IMR-90 (cell line): ENCODE data around the gene BRAF. TPM values are rescaled to one million over a fixed set of nuclear protein-coding genes. Genes with fewer than 3 reads are reported as not detected.

Experiments used
- ATAC-seq: fragments of 200-7000 bp; cut with Tn5 transposase; 2 replicates; pipeline ENCODE4 v1.9.1; 2020; ENCODE audit warnings: low read depth, mild to moderate bottlenecking, moderate library complexity
- BruUV-seq: library from RNA; stranded (reverse); fragments of 400-500 nt; replicated peaks from 2 replicates; lab custom pipeline; 2021; lab: Mats Ljungman, UMichigan
- CTCF ChIA-PET: fragments of 300-600 bp; formaldehyde crosslinking; extraction: SDS; loops from one replicate; lab custom pipeline; 2021; ENCODE audit warnings: antibody characterized with exemption; lab: Yijun Ruan, JAX
- POLR2A ChIA-PET: fragments of 300-600 bp; sonication (Branson Sonifier 250); formaldehyde crosslinking; loops from one replicate; lab custom pipeline; 2022; ENCODE audit warnings: antibody characterized with exemption; ENCODE audit not compliant: unreplicated experiment; lab: Charles Lee
- DNase-seq: peaks from one replicate; pipeline ENCODE4 v3.0.0; 2013
- H2AFZ ChIP-seq: replicated peaks from 2 replicates; pipeline ENCODE3; 2013; ENCODE audit warnings: low read length, mild to moderate bottlenecking; ENCODE audit not compliant: poor library complexity
- H2AK5ac ChIP-seq: 2 replicates; pipeline ENCODE4 v1.6.1; 2013; ENCODE audit warnings: low read depth, low read length, inconsistent platforms
- H2AK9ac ChIP-seq: replicated peaks from 2 replicates; pipeline ENCODE3; 2013; ENCODE audit warnings: mild to moderate bottlenecking, low read depth, low read length, moderate library complexity; ENCODE audit not compliant: poor library complexity
- H2BK120ac ChIP-seq: 2 replicates; pipeline ENCODE4 v1.6.1; 2013; ENCODE audit warnings: low read depth, low read length, inconsistent platforms
- H2BK15ac ChIP-seq: 3 replicates; pipeline ENCODE4 v1.6.1; 2013; ENCODE audit warnings: low read depth, low read length, inconsistent platforms
- H2BK20ac ChIP-seq: 2 replicates; pipeline ENCODE4 v1.6.1; 2013; ENCODE audit warnings: low read depth, mild to moderate bottlenecking, inconsistent platforms, low read length, moderate library complexity
- H2BK5ac ChIP-seq: 2 replicates; pipeline ENCODE4 v1.6.1; 2013; ENCODE audit warnings: mild to moderate bottlenecking, low read depth, low read length, inconsistent platforms; ENCODE audit not compliant: poor library complexity, severe bottlenecking
- H3K14ac ChIP-seq: replicated peaks from 2 replicates; pipeline ENCODE4 v1.6.1; 2013; ENCODE audit warnings: low read depth, low read length, inconsistent platforms
- H3K18ac ChIP-seq: 2 replicates; pipeline ENCODE4 v1.6.1; 2013; ENCODE audit warnings: low read depth, low read length, control low read depth
- H3K23ac ChIP-seq: 2 replicates; pipeline ENCODE4 v1.6.1; 2013; ENCODE audit warnings: low read depth, low read length, inconsistent platforms
- H3K27ac ChIP-seq: 2 replicates; pipeline ENCODE4 v1.5.1; 2013; ENCODE audit warnings: mild to moderate bottlenecking, control low read depth, low read length; ENCODE audit not compliant: insufficient read depth
- H3K27me3 ChIP-seq: 2 replicates; pipeline ENCODE4 v1.6.1; 2013; ENCODE audit warnings: low read length; ENCODE audit not compliant: control insufficient read depth, insufficient read depth
- H3K36me3 ChIP-seq: 2 replicates; pipeline ENCODE4 v1.6.1; 2013; ENCODE audit warnings: low read length, mixed read lengths; ENCODE audit not compliant: control insufficient read depth, insufficient read depth
- H3K4ac ChIP-seq: 2 replicates; pipeline ENCODE4 v1.6.1; 2013; ENCODE audit warnings: low read depth, low read length, inconsistent platforms
- H3K4me1 ChIP-seq: 2 replicates; pipeline ENCODE4 v1.6.1; 2013; ENCODE audit warnings: low read length, mixed read lengths; ENCODE audit not compliant: control insufficient read depth, insufficient read depth
- H3K4me2 ChIP-seq: 2 replicates; pipeline ENCODE4 v1.6.1; 2013; ENCODE audit warnings: low read depth, mild to moderate bottlenecking, control low read depth, low read length, moderate library complexity
- H3K4me3 ChIP-seq: 2 replicates; pipeline ENCODE4 v1.5.1; 2013; ENCODE audit warnings: low read depth, mild to moderate bottlenecking, control low read depth, low read length, moderate library complexity; ENCODE audit not compliant: insufficient read depth
- H3K56ac ChIP-seq: 2 replicates; pipeline ENCODE4 v1.6.1; 2013; ENCODE audit warnings: low read length, inconsistent platforms; ENCODE audit not compliant: insufficient read depth; ENCODE audit errors: extremely low read depth
- H3K79me1 ChIP-seq, 2 experiments: 2 replicates each; pipeline ENCODE4 v1.6.1; 2013; ENCODE audit warnings: low read length in 2 of 2, inconsistent platforms in 1 of 2, low read depth in 1 of 2
- H3K9ac ChIP-seq: 2 replicates; pipeline ENCODE4 v1.6.1; 2013; ENCODE audit warnings: low read depth, low read length, control low read depth
- H3K9me1 ChIP-seq: 2 replicates; pipeline ENCODE4 v1.6.1; 2013; ENCODE audit warnings: low read length, inconsistent platforms; ENCODE audit not compliant: insufficient read depth
- H3K9me3 ChIP-seq: 2 replicates; pipeline ENCODE4 v1.6.1; 2013; ENCODE audit warnings: low read length; ENCODE audit not compliant: control insufficient read depth, insufficient read depth
- H4K20me1 ChIP-seq: 2 replicates; pipeline ENCODE4 v1.6.1; 2013; ENCODE audit warnings: low read length, inconsistent platforms; ENCODE audit not compliant: insufficient read depth
- H4K5ac ChIP-seq: 2 replicates; pipeline ENCODE4 v1.6.1; 2013; ENCODE audit warnings: mild to moderate bottlenecking, low read depth, low read length, control low read depth
- H4K8ac ChIP-seq, 2 experiments: 2 replicates each; pipeline ENCODE4 v1.6.1; 2013; ENCODE audit warnings: low read depth in 2 of 2, low read length in 2 of 2, control low read depth in 1 of 2, inconsistent platforms in 1 of 2
- H4K91ac ChIP-seq: 2 replicates; pipeline ENCODE4 v1.6.1; 2013; ENCODE audit warnings: low read depth, low read length, inconsistent platforms; ENCODE audit not compliant: insufficient read depth
- BHLHE40 ChIP-seq: fragments of 150-350 bp; IDR thresholded peaks from 2 replicates; pipeline ENCODE4 v1.6.1; 2016; ENCODE audit warnings: mild to moderate bottlenecking, low read depth, low read length
- CEBPB ChIP-seq: IDR thresholded peaks from 2 replicates; pipeline ENCODE4 v1.6.1; 2012; ENCODE audit warnings: low read depth, low read length, improper control_type of control experiment
- CHD1 ChIP-seq: IDR thresholded peaks from 2 replicates; pipeline ENCODE4 v1.6.1; 2012; ENCODE audit warnings: low read depth, low read length, improper control_type of control experiment
- FOS ChIP-seq: fragments of 150-350 bp; IDR thresholded peaks from 2 replicates; pipeline ENCODE4 v1.6.1; 2016; ENCODE audit warnings: low read depth, low read length
- MAFK ChIP-seq: IDR thresholded peaks from 2 replicates; pipeline ENCODE4 v1.6.1; 2012; ENCODE audit warnings: low read depth, low read length, improper control_type of control experiment
- MAZ ChIP-seq: IDR thresholded peaks from 2 replicates; pipeline ENCODE4 v1.6.1; 2012; ENCODE audit warnings: low read depth, mild to moderate bottlenecking, low read length, improper control_type of control experiment, moderate library complexity, borderline replicate concordance
- MXI1 ChIP-seq: IDR thresholded peaks from 2 replicates; pipeline ENCODE4 v1.6.1; 2012; ENCODE audit warnings: low read depth, mild to moderate bottlenecking, low read length, moderate library complexity, borderline replicate concordance
- NFE2L2 ChIP-seq: fragments of 150-350 bp; IDR thresholded peaks from 2 replicates; pipeline ENCODE4 v1.6.1; 2016; ENCODE audit warnings: low read depth, mild to moderate bottlenecking, low read length
- POLR2A ChIP-seq: IDR thresholded peaks from 2 replicates; pipeline ENCODE4 v1.6.1; 2012; ENCODE audit warnings: mild to moderate bottlenecking, low read depth, low read length
- RAD21 ChIP-seq: IDR thresholded peaks from 2 replicates; pipeline ENCODE4 v1.6.1; 2012; ENCODE audit warnings: low read length, improper control_type of control experiment
- RCOR1 ChIP-seq: IDR thresholded peaks from 2 replicates; pipeline ENCODE4 v1.6.1; 2012; ENCODE audit warnings: mild to moderate bottlenecking, low read length, improper control_type of control experiment; ENCODE audit not compliant: insufficient replicate concordance
- RFX5 ChIP-seq: IDR thresholded peaks from 2 replicates; pipeline ENCODE4 v1.8.0; 2012; ENCODE audit warnings: low read depth, mild to moderate bottlenecking, low read length, moderate library complexity
- SMC3 ChIP-seq: fragments of 150-350 bp; IDR thresholded peaks from 2 replicates; pipeline ENCODE4 v1.6.1; 2016; ENCODE audit warnings: low read depth, mild to moderate bottlenecking, antibody characterized with exemption, low read length, moderate library complexity
- WGBS, 2 experiments: methylation state at CpG; one replicate each; pipeline versions ENCODE4 v1.1.5 to v1.1.7; 2013; ENCODE audit warnings: missing lambda C conversion rate in 2 of 2; ENCODE audit not compliant: insufficient read length in 1 of 2; ENCODE audit errors: extremely low coverage in 2 of 2; 5-methylcytosine and 5-hydroxymethylcytosine counted together
- dilution Hi-C: fragments of 300-500 bp; cut with HindIII; formaldehyde crosslinking; loops from one replicate; pipeline ENCODE4 v1.14.3; 2018; ENCODE audit warnings: low sequenced_read_pairs; ENCODE audit not compliant: unreplicated experiment
- in situ Hi-C: fragments of 300-500 bp; cut with MboI; formaldehyde crosslinking; loops from 3 replicates; pipeline ENCODE4 v1.14.3; 2019; ENCODE audit warnings: low sequenced_read_pairs, inconsistent platforms, mixed read lengths
- intact Hi-C: fragments of 100-400 bp; cut with micrococcal nuclease; formaldehyde crosslinking; loops from 2 replicates; pipeline ENCODE4 v1.10.0; 2022
- polyA plus RNA-seq, 3 experiments: library from polyadenylated mRNA; depleted of rRNA; stranded (reverse); fragments of >200 nt; gene quantifications; 2 replicates each; pipeline ENCODE4 v1.2.3, GENCODE V29; 2012; ENCODE audit warnings: low replicate concordance in 1 of 3
- total RNA-seq: library from RNA; depleted of rRNA; stranded (reverse); fragments of >200 nt; gene quantifications from 2 replicates; pipeline ENCODE4 v1.2.3, GENCODE V29; 2012
- TF ChIP-seq, protein P1 (sequence below): fragments of 150-350 bp; IDR thresholded peaks from 2 replicates; pipeline ENCODE4 v1.6.1; 2016; ENCODE audit warnings: low read depth, mild to moderate bottlenecking, low read length, moderate library complexity, borderline replicate concordance
- TF ChIP-seq, protein P2 (sequence below): conservative IDR thresholded peaks from 2 replicates; pipeline ENCODE4 v1.5.1; 2012; ENCODE audit warnings: mild to moderate bottlenecking, low read depth, low read length, improper control_type of control experiment
- TF ChIP-seq, protein P3 (sequence below): fragments of 150-350 bp; IDR thresholded peaks from 2 replicates; pipeline ENCODE4 v1.6.1; 2017; ENCODE audit warnings: mild to moderate bottlenecking, antibody characterized with exemption, low read length, low read depth

The BRAF gene
- total and polyA plus RNA-seq, 2 of the 4 experiments (the other 2 are of a cell fraction) = 5.7 to 12.9 TPM

DNA sequence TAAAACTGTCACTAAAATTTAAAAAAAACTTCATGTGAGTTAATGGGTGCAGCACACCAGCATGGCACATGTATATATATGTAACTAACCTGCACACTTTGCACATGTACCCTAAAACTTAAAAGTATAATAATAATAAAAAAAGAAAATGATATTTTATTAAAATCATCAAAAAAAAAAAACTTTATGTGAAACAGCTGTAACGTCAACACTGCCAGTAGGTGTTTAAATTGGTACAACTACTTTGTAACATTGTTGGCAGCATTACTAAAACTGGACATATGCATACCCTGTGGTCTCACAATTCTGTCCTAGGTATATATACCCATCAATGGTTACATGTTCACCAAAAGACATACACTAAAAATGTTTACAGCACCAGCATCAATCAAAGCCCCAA lies 146.2 kb downstream of the BRAF start:
- POLR2A ChIA-PET = no interaction called here
- Histone ChIP-seq H3K79me1 (no peaks in the 10 kb centered on the region), H3K9me1 (no peaks in the 10 kb centered on the region), H3K4me3 (no peak overlapping the region), H4K5ac (no peak overlapping the region), H3K27ac (no peak overlapping the region), H3K36me3 (peaks cover 12% of the 10 kb centered on the region), H3K18ac (no peak overlapping the region), H3K14ac (no peak overlapping the region), H4K91ac (no peak overlapping the region), H2BK120ac (no peak overlapping the region), H2AK5ac (no peak overlapping the region), H2BK5ac (no peak overlapping the region), H2AK9ac (no peak overlapping the region), H3K27me3 (no peaks in the 10 kb centered on the region), H3K4ac (no peak overlapping the region), H3K4me1 (no peaks in the 10 kb centered on the region), H4K20me1 (no peaks in the 10 kb centered on the region), H2BK20ac (no peak overlapping the region), H3K4me2 (no peak overlapping the region), H3K9ac (no peak overlapping the region), H2AFZ (no peak overlapping the region), H3K9me3 (no peaks in the 10 kb centered on the region), H3K56ac (no peak overlapping the region), H2BK15ac (no peak overlapping the region), H4K8ac (no peak overlapping the region), H3K23ac (no peak overlapping the region)
- DNase-seq = no peak
- TF ChIP-seq MAFK (no peak), RAD21 (no peak), NFE2L2 (no peak), CHD1 (no peak), BHLHE40 (no peak), CEBPB (no peak), RCOR1 (no peak), SMC3 (no peak), RFX5 (no peak), MXI1 (no peak), POLR2A (no peak), MAZ (no peak), FOS (no peak)
- TF ChIP-seq, protein P1, sequence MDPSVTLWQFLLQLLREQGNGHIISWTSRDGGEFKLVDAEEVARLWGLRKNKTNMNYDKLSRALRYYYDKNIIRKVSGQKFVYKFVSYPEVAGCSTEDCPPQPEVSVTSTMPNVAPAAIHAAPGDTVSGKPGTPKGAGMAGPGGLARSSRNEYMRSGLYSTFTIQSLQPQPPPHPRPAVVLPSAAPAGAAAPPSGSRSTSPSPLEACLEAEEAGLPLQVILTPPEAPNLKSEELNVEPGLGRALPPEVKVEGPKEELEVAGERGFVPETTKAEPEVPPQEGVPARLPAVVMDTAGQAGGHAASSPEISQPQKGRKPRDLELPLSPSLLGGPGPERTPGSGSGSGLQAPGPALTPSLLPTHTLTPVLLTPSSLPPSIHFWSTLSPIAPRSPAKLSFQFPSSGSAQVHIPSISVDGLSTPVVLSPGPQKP = no peak
- TF ChIP-seq, protein P2, sequence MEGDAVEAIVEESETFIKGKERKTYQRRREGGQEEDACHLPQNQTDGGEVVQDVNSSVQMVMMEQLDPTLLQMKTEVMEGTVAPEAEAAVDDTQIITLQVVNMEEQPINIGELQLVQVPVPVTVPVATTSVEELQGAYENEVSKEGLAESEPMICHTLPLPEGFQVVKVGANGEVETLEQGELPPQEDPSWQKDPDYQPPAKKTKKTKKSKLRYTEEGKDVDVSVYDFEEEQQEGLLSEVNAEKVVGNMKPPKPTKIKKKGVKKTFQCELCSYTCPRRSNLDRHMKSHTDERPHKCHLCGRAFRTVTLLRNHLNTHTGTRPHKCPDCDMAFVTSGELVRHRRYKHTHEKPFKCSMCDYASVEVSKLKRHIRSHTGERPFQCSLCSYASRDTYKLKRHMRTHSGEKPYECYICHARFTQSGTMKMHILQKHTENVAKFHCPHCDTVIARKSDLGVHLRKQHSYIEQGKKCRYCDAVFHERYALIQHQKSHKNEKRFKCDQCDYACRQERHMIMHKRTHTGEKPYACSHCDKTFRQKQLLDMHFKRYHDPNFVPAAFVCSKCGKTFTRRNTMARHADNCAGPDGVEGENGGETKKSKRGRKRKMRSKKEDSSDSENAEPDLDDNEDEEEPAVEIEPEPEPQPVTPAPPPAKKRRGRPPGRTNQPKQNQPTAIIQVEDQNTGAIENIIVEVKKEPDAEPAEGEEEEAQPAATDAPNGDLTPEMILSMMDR = no peak
- TF ChIP-seq, protein P3, sequence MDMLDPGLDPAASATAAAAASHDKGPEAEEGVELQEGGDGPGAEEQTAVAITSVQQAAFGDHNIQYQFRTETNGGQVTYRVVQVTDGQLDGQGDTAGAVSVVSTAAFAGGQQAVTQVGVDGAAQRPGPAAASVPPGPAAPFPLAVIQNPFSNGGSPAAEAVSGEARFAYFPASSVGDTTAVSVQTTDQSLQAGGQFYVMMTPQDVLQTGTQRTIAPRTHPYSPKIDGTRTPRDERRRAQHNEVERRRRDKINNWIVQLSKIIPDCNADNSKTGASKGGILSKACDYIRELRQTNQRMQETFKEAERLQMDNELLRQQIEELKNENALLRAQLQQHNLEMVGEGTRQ = no peak
- intact Hi-C loops = no loop called here
- in situ Hi-C loops = no loop called here
- BruUV-seq = no TSS peak
- WGBS, 2 experiments = no CpG with 5 or more reads among the region's 1 CpG
- no peak for ATAC-seq
- CTCF ChIA-PET = interaction anchor here (0.8 kb wide), 1 partner anchor 32 kb away, joined by 3 read pairs; no protein-coding TSS in a partner anchor
- dilution Hi-C loops = no loop called here
